Upper lobe of left lung (tissue), 4 donors: ENCODE results near the gene SVIL.

Source experiments
- EP300 ChIP-seq, 4 donors: sonication (generic); formaldehyde crosslinking; IDR thresholded peaks; one replicate each; pipeline ENCODE4 v1.5.1; 2017; ENCODE audit warnings: antibody characterized with exemption in 4 of 4, control low read depth in 2 of 4
- POLR2A ChIP-seq, 4 donors: fragments of 450-650 bp; IDR thresholded peaks; one replicate each; pipeline ENCODE4 v1.5.1; 2016 to 2017; ENCODE audit warnings: antibody characterized with exemption in 4 of 4, mild to moderate bottlenecking in 2 of 4
- POLR2AphosphoS5 ChIP-seq, 2 donors: sonication (generic); formaldehyde crosslinking; IDR thresholded peaks; one replicate each; pipeline ENCODE4 v1.5.1; 2017; ENCODE audit warnings: antibody characterized with exemption in 2 of 2
- TF ChIP-seq, protein P1 (sequence below), 6 experiments: fragments of 450-650 bp in 4 of 6; fragments of 200-600 bp in 2 of 6; sonication (generic) in 2 of 6; IDR thresholded peaks; one replicate each; pipeline ENCODE4 v1.5.1; 2016 to 2019; ENCODE audit warnings: antibody characterized with exemption in 6 of 6

DNA sequence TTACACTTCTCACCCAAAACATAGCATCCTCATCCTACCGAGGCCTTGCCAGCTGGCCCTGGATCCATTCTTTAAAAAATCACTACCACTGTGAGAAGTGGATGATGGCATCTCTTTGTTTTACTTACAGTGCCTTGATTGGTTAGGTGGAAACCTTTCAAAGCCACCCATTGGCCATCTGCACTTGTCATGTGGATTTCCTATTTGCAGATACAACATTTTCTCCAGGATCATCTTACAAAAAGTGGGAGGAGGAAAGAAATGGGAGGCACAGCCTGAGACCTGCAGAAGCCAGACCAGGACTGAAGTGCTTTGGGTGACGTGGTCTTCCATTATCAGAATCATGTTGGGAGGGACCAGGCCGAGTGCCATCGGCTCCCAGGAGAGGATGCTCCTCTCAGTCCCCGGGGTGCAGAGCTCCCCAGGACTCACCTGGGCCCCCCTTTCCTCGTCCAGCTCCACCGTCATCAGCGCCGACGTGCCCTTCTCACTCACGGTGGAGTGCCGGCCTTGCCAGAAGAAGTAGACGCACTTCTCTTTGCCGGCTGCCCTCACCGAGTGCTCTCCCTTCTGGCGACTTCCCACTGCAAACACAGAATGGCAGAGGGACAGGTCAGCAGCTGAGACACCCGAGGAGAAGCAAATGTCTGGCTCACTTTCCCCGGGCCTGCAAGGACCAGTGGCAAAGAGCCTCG, 161.2 kb downstream of the SVIL start:
- TF ChIP-seq, protein P1, sequence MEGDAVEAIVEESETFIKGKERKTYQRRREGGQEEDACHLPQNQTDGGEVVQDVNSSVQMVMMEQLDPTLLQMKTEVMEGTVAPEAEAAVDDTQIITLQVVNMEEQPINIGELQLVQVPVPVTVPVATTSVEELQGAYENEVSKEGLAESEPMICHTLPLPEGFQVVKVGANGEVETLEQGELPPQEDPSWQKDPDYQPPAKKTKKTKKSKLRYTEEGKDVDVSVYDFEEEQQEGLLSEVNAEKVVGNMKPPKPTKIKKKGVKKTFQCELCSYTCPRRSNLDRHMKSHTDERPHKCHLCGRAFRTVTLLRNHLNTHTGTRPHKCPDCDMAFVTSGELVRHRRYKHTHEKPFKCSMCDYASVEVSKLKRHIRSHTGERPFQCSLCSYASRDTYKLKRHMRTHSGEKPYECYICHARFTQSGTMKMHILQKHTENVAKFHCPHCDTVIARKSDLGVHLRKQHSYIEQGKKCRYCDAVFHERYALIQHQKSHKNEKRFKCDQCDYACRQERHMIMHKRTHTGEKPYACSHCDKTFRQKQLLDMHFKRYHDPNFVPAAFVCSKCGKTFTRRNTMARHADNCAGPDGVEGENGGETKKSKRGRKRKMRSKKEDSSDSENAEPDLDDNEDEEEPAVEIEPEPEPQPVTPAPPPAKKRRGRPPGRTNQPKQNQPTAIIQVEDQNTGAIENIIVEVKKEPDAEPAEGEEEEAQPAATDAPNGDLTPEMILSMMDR (IDR thresholded peaks at IDR 0.05), result no peak
- TF ChIP-seq POLR2A (IDR thresholded peaks at IDR 0.05) (no peak), POLR2AphosphoS5 (IDR thresholded peaks at IDR 0.05) (no peak), EP300 (IDR thresholded peaks at IDR 0.05) (no peak)
